ENCODE data around the gene OGG1.

The OGG1 gene

DNA sequence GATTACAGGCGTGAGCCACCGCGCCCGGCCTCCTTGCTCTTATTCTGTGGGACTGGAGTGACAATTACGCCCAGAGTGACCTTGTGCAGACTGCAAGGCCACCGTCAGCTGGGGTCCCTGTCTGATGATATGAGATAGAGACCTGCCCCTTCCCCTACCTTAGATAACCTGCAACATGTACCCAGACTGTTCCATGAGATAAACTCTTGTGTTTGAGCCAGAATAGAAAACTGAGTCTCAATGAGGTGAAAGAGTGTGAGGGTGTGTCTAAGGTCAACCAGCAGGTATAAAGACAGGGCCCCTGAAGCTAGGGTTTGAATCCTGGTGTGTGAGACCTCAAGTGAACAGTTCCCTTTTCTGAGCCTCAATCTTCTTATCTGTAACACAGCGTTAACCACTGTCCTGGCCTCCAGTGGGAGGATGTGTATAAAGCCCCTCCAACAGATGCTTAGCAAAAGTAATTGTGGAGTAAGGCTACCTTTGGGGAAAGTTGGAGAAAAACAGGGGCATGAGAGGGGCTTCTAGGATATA lies 36.5 kb downstream of the OGG1 start:
- no peak for DNase-seq (ENCODE audit: low read depth)

DNA sequence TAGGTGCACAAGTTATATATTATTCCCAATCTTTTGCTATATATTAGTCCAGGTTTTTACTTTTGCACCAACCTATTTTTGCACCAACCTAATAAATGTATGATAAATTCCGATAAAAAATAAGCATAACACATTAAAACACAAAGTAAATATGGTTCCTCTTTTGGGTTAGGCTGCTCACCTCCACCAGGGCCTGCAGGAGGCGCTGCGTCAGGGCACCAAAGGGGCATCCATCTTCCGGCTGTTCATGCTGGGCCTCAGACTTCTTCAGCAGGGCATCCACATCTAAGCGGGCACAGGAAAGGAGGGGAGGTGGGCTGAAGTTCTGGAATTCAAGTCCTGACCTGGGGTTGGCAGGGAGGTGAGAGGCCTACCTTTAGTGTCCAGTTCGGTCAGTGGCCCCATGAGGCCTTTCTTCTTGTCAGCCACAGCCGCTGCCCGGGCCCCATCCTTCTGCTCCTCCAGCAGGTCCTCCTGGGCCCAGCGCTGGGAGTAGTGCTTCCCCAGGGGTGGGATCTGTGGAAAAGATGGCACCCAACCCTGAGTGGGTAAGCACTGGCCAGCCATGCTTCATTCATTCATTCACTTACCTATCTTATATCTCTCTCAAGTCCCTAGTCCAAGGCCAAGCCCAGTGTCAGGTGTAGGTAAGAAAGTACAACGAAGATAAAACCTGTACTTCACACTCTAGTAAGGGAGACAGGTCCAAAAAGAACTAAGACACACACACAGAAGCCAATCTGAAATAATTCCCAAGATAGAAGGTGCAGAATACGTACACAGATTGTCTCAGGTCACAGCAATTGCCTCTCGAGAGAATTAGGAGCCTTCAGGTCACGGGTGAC lies 37.3 kb downstream of the OGG1 start:
- no peak for DNase-seq (ENCODE audit: low read depth)

GRCh38 chr3:9787714-9788113 lies 38.0 kb downstream of the OGG1 start:
- no peak for DNase-seq (ENCODE audit: low read depth)

DNA sequence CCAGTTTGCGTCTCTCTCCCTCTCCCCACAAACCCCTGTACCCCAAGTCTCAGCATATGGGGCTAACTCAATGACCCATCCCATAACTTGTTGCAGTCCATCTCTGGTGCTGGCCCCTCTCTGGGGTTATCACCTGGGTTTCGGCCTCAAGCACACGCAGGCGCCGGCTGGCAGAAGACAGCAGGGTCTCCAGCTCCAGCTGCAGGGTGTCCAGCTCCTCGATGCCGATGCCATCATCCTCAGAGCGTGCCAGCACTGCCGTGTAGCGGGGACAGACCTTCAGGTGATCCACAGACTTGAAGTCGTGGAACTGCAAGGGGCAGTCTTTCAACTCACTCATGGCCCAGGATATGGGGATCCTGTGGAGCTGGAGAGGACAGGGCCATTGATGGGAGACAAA lies 41.4 kb downstream of the OGG1 start:
- DNase-seq (ENCODE audit: low read depth), result no peak

DNA sequence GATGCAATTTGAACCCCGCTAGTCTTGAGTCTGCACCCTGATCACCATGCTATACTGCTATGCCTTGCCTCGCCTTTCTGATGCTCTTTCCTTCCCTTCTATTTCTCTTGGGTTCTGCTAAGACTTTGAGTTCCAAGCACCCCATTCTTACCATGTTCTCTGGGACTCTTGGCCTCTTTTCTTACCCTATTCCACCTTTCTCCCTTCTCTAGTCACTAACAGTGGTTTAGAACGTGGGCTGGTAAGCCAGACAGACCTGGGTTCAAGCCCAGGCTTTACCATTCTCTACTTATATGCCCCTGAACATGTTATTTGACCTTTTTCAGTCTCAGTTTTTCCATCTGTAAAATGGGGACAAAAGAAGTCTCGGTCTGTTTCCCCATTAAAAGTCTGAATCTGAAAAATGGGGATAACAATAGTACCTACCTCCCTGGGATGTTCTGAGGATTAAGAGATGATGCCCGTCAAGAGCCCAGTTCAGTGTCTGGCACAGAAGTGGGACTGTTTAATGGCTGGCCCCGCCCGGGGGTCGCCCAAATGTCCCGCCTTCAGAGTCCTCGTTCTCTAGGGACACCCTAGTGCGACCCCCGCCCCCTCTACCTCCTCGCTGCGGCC lies 42.1 kb downstream of the OGG1 start:
- DNase-seq (ENCODE audit: low read depth), result no peak

GRCh38 chr3:9792405-9793160 lies 42.8 kb downstream of the OGG1 start, which contains the start of the genes ARPC4 and TADA3:
Gene ARPC4, plus strand, starts transcription at chr3:9793082. Its CDS starts 40 bp downstream, at chr3:9793122.
Gene TADA3, minus strand, starts transcription at chr3:9792473. Its CDS starts 1,007 bp downstream, at chr3:9791466.
- DNase-seq (ENCODE audit: low read depth), result peak; percentile 93

DNA sequence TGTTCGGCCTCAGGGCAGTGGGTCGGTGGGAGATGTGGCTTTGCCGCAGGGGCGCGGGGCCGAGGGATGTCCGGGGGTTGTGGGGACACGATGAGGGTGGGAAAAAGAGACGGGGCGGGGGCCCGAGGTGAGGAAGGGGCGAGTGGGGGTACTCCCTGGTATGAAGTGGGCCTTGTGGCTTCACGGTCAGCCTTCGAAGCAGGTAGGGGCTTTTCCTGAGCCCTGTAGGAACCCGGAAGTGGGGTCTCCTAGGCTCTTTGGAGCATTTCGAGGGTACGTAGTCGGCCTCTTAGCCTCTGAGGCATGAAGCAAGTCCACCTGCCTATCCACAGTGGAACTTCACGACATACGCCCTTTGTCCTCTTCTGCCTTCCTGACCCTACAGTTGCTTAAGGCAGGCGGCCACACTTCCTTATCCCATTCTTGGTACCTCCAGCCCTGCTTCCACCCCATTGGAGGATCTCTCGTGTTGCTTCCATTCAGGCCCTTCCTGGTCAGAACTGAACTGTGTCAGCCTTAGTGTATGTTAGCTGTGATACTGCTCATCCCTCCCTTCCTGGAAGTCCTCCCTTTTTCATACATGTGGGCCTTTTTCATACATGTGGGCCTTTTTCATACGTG lies 43.5 kb downstream of the OGG1 start:
- peak; percentile 67 for DNase-seq (ENCODE audit: low read depth)

DNA sequence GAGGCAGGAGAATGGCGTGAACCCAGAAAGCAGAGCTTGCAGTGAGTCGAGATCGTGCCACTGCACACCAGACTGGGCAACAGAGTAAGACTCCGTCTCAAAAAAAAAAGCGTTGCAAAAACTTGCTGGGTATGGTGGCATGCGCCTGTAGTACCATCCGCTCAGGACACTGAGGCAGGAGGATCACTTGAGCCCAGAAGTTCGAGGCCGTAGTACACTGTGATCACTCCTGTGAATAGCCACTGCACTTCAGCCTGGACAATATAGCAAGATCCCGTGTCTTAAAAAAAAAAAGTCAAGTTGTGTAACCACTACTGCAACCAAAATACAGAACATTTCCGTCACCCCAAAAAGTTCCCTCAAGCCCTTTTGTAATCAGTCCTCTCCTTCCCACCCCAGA lies 44.6 kb downstream of the OGG1 start:
- DNase-seq (ENCODE audit: low read depth), result no peak

DNA sequence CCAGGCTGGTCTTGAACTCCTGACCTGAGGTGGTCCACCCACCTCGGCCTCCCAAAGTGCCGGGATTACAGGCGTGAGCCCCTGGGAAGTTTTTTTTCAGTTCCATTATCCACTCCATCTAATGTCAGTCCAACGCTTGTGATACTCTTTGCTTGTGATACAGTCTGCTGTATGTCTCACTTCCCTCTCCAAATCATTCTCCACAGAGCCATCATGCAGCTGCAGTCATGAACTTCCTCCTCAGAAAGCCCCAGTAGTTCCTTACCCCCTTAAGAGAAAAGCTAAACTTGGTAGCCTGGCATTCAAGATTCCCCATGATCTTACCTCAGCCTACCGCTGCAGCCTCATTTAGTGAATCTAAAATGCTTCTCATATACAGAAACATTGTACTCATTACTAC lies 45.5 kb downstream of the OGG1 start:
- DNase-seq (ENCODE audit: low read depth), result no peak

DNA sequence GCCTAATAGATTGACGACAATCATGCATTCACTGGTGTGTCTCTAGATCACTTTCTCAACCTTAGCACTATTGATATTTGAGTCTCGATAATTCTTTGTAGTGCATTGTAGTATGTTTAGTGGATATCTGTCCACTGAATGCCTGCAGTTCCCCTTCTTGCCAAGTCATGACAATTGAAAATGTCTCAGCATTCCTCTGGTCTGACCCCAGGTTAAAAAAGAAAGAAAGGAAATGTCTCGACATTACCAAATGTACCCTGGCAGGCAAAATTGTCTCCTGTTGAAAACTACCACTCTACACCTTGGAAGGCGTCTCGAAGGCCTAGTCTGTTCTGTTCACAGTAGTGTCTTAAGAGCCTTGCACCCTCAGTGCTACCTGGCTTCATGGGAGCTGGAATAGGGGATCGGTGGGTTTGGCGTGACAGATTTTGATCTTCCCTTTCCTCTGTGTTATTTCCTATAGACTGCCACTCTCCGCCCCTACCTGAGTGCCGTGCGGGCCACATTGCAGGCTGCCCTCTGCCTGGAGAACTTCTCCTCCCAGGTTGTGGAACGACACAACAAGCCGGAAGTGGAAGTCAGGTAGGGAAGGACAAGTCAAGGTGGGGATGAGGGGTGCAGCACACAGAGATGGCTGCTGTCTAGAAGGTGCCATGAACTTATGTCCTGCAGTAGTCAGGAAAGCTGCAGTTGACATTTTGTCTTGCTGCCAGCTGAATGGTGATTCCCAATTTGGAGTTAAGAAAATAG lies 47.6 kb downstream of the OGG1 start:
- DNase-seq (ENCODE audit: low read depth), result no peak

- no peak for DNase-seq (ENCODE audit: low read depth)
Measured at GRCh38 chr3:9800529-9800928, 50.8 kb downstream of the OGG1 start.

- DNase-seq (ENCODE audit: low read depth), result no peak
Measured at GRCh38 chr3:9803494-9803893, 53.7 kb downstream of the OGG1 start.

- no peak for DNase-seq (ENCODE audit: low read depth)
Measured at GRCh38 chr3:9804996-9805395, 55.2 kb downstream of the OGG1 start.

DNA sequence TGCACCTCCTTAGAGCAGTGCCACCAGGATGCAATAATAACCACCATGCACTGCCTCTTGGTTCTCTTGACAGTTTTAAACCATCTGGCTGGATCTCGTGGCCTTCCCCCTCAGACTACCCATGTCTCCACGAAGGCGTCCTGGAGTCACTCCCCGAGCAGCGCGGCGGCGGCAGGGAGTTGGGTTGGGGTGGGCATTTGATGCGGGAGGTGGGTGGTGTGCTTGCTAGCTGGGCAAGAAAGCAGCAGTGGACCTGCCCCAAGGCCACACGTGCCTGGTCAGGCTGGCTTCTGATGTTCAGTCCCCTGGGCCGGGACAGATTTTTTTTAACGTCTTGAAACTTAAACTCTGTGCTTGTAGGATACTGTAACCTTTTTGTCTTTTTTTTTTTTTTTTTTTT lies 56.4 kb downstream of the OGG1 start:
- no peak for DNase-seq (ENCODE audit: low read depth)
